HCT116 (cell line): ENCODE measurements around the gene PPM1H. TPM values are rescaled to one million over a fixed set of nuclear protein-coding genes. Genes with fewer than 3 reads are reported as not detected.
"Not testable (repeated sequence)": the region's sequence is repeated elsewhere in the genome, so short reads cannot be mapped to it uniquely, and the experiment has no call there.

Experiments
- ATAC-seq: fragments of 200-7000 bp; cut with Tn5 transposase; 2 replicates; pipeline ENCODE4 v1.9.1; 2020; ENCODE audit warnings: mild to moderate bottlenecking, moderate library complexity
- BruUV-seq: library from RNA; stranded (reverse); fragments of 400-500 nt; replicated peaks from 2 replicates; lab custom pipeline; 2021; lab: Mats Ljungman, UMichigan
- CTCF ChIA-PET: fragments of 300-600 bp; sonication (Branson Sonifier 250); formaldehyde crosslinking; loops from one replicate; lab custom pipeline; 2021; ENCODE audit warnings: antibody characterized with exemption; lab: Charles Lee
- POLR2A ChIA-PET: fragments of 300-600, 350-600 bp; sonication (Branson Sonifier 250); formaldehyde crosslinking; loops from one replicate; lab custom pipeline; 2021; ENCODE audit warnings: antibody characterized with exemption; lab: Charles Lee
- RAD21 ChIA-PET, 2 experiments: fragments of 300-600 bp; sonication (Branson Sonifier 250); formaldehyde crosslinking; loops; one replicate each; lab custom pipeline; 2023; ENCODE audit warnings: low total read pairs in 2 of 2; ENCODE audit not compliant: uncharacterized antibody in 2 of 2, unreplicated experiment in 2 of 2, low non-redundant PET in 1 of 2; lab: Charles Lee
- DNase-seq: peaks from one replicate; pipeline ENCODE4 v3.0.0-alpha.2; 2010; ENCODE audit warnings: low read depth, low spot score
- H2AFZ ChIP-seq: fragments of 200-600 bp; shearing (Covaris generic), sonication (generic); 2 replicates; pipeline ENCODE4 v1.6.1; 2017; ENCODE audit warnings: low read depth, mixed run types, mixed read lengths, antibody characterized with exemption, low read length; ENCODE audit not compliant: poor library complexity, severe bottlenecking
- H3K27ac ChIP-seq: 2 replicates; pipeline ENCODE4 v1.5.1; 2012; ENCODE audit warnings: low read depth, low read length
- H3K27me3 ChIP-seq: fragments of 200-600 bp; sonication (generic); 2 replicates; pipeline ENCODE4 v1.6.1; 2016; ENCODE audit warnings: mixed run types, low read length, mixed read lengths; ENCODE audit not compliant: insufficient read depth
- H3K36me3 ChIP-seq, 2 experiments: fragments of 200-500 bp in 1 of 2; fragments of 200-600 bp in 1 of 2; sonication (Bioruptor generic) in 1 of 2; sonication (generic) in 1 of 2; 2 replicates each; pipeline versions ENCODE4 v1.5.1 to v1.6.1; 2014 to 2016; ENCODE audit warnings: low read length in 2 of 2, inconsistent platforms in 1 of 2, mixed read lengths in 1 of 2, mixed run types in 1 of 2; ENCODE audit not compliant: insufficient read depth in 2 of 2, control insufficient read depth in 1 of 2
- H3K4me1 ChIP-seq, 2 experiments: fragments of 200-600 bp in 1 of 2; sonication (generic) in 1 of 2; 2 replicates each; pipeline versions ENCODE4 v1.5.1 to v1.6.1; 2012 to 2017; ENCODE audit warnings: low read length in 2 of 2, inconsistent platforms in 1 of 2, mild to moderate bottlenecking in 1 of 2, mixed read lengths in 1 of 2, mixed run types in 1 of 2, moderate library complexity in 1 of 2; ENCODE audit not compliant: insufficient read depth in 2 of 2, control insufficient read depth in 1 of 2
- H3K4me2 ChIP-seq: fragments of 200-600 bp; sonication (generic); 2 replicates; pipeline ENCODE4 v1.6.1; 2017; ENCODE audit warnings: mixed run types, low read length, mixed read lengths
- H3K4me3 ChIP-seq, 2 experiments: fragments of 200-600 bp in 1 of 2; sonication (generic) in 1 of 2; replicated peaks in 1 of 2; 2 replicates each; pipeline ENCODE4 v1.5.1; 2011 to 2016; ENCODE audit warnings: low read length in 2 of 2, control low read depth in 1 of 2, low read depth in 1 of 2, mild to moderate bottlenecking in 1 of 2, mixed read lengths in 1 of 2, mixed run types in 1 of 2
- H3K79me2 ChIP-seq: fragments of 200-600 bp; sonication (generic); 2 replicates; pipeline ENCODE4 v1.6.1; 2017; ENCODE audit warnings: mild to moderate bottlenecking, mixed run types, low read length, moderate library complexity, mixed read lengths; ENCODE audit not compliant: insufficient read depth
- H3K9ac ChIP-seq: fragments of 200-600 bp; sonication (generic); 2 replicates; pipeline ENCODE4 v1.6.1; 2016; ENCODE audit warnings: low read length, mixed read lengths
- H3K9me2 ChIP-seq: fragments of 200-600 bp; sonication (generic), shearing (Covaris generic); 2 replicates; pipeline ENCODE4 v1.6.1; 2017; ENCODE audit warnings: mixed run types, mild to moderate bottlenecking, moderate library complexity; ENCODE audit not compliant: insufficient read depth
- H3K9me3 ChIP-seq, 2 experiments: fragments of 200-500 bp in 1 of 2; fragments of 200-600 bp in 1 of 2; sonication (Bioruptor generic) in 1 of 2; sonication (generic) in 1 of 2; 2 replicates each; pipeline ENCODE4 v1.6.1; 2014 to 2017; ENCODE audit warnings: low read length in 2 of 2, mixed read lengths in 2 of 2, inconsistent platforms in 1 of 2, low read depth in 1 of 2, mild to moderate bottlenecking in 1 of 2, mixed run types in 1 of 2, moderate library complexity in 1 of 2; ENCODE audit not compliant: control insufficient read depth in 1 of 2, insufficient read depth in 1 of 2
- H4K20me1 ChIP-seq: fragments of 200-600 bp; sonication (generic), shearing (Covaris generic); 2 replicates; pipeline ENCODE4 v1.6.1; 2017; ENCODE audit warnings: mixed run types, mild to moderate bottlenecking, moderate library complexity; ENCODE audit not compliant: insufficient read depth
- CBX3 ChIP-seq: IDR thresholded peaks from 2 replicates; pipeline ENCODE4 v1.6.1; 2012; ENCODE audit warnings: low read depth
- EZH2 ChIP-seq: fragments of 200-600 bp; sonication (generic); IDR thresholded peaks from 2 replicates; pipeline ENCODE4 v1.6.1; 2017; ENCODE audit warnings: antibody characterized with exemption, mixed run types
- EZH2phosphoT487 ChIP-seq: fragments of 200-600 bp; IDR thresholded peaks from 2 replicates; pipeline ENCODE4 v1.6.1; 2018; ENCODE audit warnings: antibody characterized with exemption, borderline replicate concordance
- FOSL1 ChIP-seq: IDR thresholded peaks from 2 replicates; pipeline ENCODE4 v1.6.1; 2012; ENCODE audit warnings: low read depth
- JUND ChIP-seq: IDR thresholded peaks from 2 replicates; pipeline ENCODE4 v1.6.1; 2012
- POLR2A ChIP-seq: IDR thresholded peaks from 2 replicates; pipeline ENCODE4 v1.7.0; 2011; ENCODE audit warnings: borderline replicate concordance; ENCODE audit not compliant: insufficient read depth, insufficient read length; ENCODE audit errors: extremely low read depth
- POLR2AphosphoS5 ChIP-seq: IDR thresholded peaks from 2 replicates; pipeline ENCODE4 v1.6.1; 2011; ENCODE audit warnings: mild to moderate bottlenecking, low read depth, low read length, moderate library complexity
- SIN3A ChIP-seq: IDR thresholded peaks from 2 replicates; pipeline ENCODE4 v1.6.1; 2012; ENCODE audit warnings: low read depth
- SP1 ChIP-seq: IDR thresholded peaks from 2 replicates; pipeline ENCODE4 v1.6.1; 2012; ENCODE audit warnings: low read depth
- SRF ChIP-seq: IDR thresholded peaks from 2 replicates; pipeline ENCODE4 v1.6.1; 2012; ENCODE audit warnings: low read depth
- ZFX ChIP-seq: fragments of 450-650 bp; IDR thresholded peaks from 2 replicates; pipeline ENCODE4 v1.6.1; 2017
- intact Hi-C: fragments of 100-400 bp; cut with micrococcal nuclease; formaldehyde crosslinking; loops from 2 replicates; pipeline ENCODE4 v1.10.0; 2022
- total RNA-seq: library from RNA; stranded (reverse); gene quantifications from one replicate; pipeline ENCODE4 v1.2.1, GENCODE V29; 2021; ENCODE audit not compliant: unreplicated experiment
- TF ChIP-seq, protein P1 (sequence below): IDR thresholded peaks from 2 replicates; pipeline ENCODE4 v1.6.1; 2012; ENCODE audit warnings: low read depth
- TF ChIP-seq, protein P2 (sequence below): IDR thresholded peaks from 2 replicates; pipeline ENCODE4 v1.6.1; 2011; ENCODE audit warnings: mild to moderate bottlenecking, low read length, moderate library complexity; ENCODE audit not compliant: insufficient replicate concordance; ENCODE audit errors: extremely low read depth
- TF ChIP-seq, protein P3 (sequence below), 3 experiments: fragments of 200-600 bp in 1 of 3; sonication (generic) in 1 of 3; IDR thresholded peaks in 2 of 3; conservative IDR thresholded peaks in 1 of 3; 2 replicates each; pipeline ENCODE4 v1.5.1; 2012 to 2017; ENCODE audit warnings: low read depth in 2 of 3, low read length in 2 of 3, antibody characterized with exemption in 1 of 3, borderline replicate concordance in 1 of 3, control low read depth in 1 of 3, mild to moderate bottlenecking in 1 of 3, mixed read lengths in 1 of 3, mixed run types in 1 of 3, moderate library complexity in 1 of 3; ENCODE audit not compliant: insufficient read depth in 1 of 3
- TF ChIP-seq, protein P4 (sequence below): IDR thresholded peaks from 2 replicates; pipeline ENCODE4 v1.6.1; 2012
- TF ChIP-seq, protein P5 (sequence below): IDR thresholded peaks from 2 replicates; pipeline ENCODE4 v1.6.1; 2012

The PPM1H gene
- total RNA-seq, 1 experiment from 2014 or later, result 8.0 TPM

DNA sequence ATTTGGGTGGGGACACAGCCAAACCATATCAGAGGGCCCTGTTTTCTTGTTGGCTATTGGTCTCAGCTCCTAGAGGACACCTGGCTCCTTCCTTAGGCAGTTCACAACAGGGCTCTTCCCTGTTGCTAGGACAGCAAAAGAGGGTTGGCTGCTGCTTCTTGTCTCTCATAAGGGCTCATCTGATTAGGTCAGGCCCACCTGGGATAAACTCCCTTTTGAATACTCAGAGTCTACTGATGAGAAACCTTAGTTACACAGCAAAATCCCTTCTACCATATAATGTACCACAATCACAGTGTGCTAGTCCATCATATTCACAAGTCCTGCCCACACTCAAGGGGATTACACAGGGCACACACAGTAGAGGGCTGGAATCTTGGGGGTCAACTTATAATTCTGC is 49.7 kb downstream of the PPM1H start:
- intact Hi-C loops, result no loop called here
- H3K36me3 ChIP-seq, result no peaks in the 10 kb centered on the region
- H3K27ac ChIP-seq, result no peak overlapping the region
- ChIA-PET RAD21 (no interaction called here), POLR2A (no interaction called here), CTCF (no interaction called here)
- no peaks in the 10 kb centered on the region for H3K4me1 ChIP-seq
- H3K4me2 ChIP-seq, result no peak overlapping the region
- no peaks in the 10 kb centered on the region for H3K9me3 ChIP-seq
- no peaks in the 10 kb centered on the region for H3K79me2 ChIP-seq
- no peaks in the 10 kb centered on the region for H3K9me2 ChIP-seq
- DNase-seq (no peak), ATAC-seq (no peak)
- H2AFZ ChIP-seq, result no peak overlapping the region
- BruUV-seq, result no TSS peak
- H3K9ac ChIP-seq, result no peak overlapping the region
- TF ChIP-seq POLR2AphosphoS5, result no peak
- TF ChIP-seq, protein P1, sequence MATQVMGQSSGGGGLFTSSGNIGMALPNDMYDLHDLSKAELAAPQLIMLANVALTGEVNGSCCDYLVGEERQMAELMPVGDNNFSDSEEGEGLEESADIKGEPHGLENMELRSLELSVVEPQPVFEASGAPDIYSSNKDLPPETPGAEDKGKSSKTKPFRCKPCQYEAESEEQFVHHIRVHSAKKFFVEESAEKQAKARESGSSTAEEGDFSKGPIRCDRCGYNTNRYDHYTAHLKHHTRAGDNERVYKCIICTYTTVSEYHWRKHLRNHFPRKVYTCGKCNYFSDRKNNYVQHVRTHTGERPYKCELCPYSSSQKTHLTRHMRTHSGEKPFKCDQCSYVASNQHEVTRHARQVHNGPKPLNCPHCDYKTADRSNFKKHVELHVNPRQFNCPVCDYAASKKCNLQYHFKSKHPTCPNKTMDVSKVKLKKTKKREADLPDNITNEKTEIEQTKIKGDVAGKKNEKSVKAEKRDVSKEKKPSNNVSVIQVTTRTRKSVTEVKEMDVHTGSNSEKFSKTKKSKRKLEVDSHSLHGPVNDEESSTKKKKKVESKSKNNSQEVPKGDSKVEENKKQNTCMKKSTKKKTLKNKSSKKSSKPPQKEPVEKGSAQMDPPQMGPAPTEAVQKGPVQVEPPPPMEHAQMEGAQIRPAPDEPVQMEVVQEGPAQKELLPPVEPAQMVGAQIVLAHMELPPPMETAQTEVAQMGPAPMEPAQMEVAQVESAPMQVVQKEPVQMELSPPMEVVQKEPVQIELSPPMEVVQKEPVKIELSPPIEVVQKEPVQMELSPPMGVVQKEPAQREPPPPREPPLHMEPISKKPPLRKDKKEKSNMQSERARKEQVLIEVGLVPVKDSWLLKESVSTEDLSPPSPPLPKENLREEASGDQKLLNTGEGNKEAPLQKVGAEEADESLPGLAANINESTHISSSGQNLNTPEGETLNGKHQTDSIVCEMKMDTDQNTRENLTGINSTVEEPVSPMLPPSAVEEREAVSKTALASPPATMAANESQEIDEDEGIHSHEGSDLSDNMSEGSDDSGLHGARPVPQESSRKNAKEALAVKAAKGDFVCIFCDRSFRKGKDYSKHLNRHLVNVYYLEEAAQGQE, result no peak
- no peak for TF ChIP-seq CBX3
- TF ChIP-seq, protein P2, sequence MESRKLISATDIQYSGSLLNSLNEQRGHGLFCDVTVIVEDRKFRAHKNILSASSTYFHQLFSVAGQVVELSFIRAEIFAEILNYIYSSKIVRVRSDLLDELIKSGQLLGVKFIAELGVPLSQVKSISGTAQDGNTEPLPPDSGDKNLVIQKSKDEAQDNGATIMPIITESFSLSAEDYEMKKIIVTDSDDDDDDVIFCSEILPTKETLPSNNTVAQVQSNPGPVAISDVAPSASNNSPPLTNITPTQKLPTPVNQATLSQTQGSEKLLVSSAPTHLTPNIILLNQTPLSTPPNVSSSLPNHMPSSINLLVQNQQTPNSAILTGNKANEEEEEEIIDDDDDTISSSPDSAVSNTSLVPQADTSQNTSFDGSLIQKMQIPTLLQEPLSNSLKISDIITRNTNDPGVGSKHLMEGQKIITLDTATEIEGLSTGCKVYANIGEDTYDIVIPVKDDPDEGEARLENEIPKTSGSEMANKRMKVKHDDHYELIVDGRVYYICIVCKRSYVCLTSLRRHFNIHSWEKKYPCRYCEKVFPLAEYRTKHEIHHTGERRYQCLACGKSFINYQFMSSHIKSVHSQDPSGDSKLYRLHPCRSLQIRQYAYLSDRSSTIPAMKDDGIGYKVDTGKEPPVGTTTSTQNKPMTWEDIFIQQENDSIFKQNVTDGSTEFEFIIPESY, result no peak
- TF ChIP-seq FOSL1, result no peak
- TF ChIP-seq, protein P3, sequence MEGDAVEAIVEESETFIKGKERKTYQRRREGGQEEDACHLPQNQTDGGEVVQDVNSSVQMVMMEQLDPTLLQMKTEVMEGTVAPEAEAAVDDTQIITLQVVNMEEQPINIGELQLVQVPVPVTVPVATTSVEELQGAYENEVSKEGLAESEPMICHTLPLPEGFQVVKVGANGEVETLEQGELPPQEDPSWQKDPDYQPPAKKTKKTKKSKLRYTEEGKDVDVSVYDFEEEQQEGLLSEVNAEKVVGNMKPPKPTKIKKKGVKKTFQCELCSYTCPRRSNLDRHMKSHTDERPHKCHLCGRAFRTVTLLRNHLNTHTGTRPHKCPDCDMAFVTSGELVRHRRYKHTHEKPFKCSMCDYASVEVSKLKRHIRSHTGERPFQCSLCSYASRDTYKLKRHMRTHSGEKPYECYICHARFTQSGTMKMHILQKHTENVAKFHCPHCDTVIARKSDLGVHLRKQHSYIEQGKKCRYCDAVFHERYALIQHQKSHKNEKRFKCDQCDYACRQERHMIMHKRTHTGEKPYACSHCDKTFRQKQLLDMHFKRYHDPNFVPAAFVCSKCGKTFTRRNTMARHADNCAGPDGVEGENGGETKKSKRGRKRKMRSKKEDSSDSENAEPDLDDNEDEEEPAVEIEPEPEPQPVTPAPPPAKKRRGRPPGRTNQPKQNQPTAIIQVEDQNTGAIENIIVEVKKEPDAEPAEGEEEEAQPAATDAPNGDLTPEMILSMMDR (IDR thresholded peaks at IDR 0.05 in 2 of 3, conservative IDR thresholded peaks at IDR 0.05 in 1 of 3; ENCODE audit: borderline replicate concordance in 1 of 3, insufficient read depth in 1 of 3, low read depth in 2 of 3, low read length in 2 of 3), result no peak
- no peak for TF ChIP-seq SIN3A
- TF ChIP-seq EZH2, result no peak
- no peak for TF ChIP-seq SP1
- TF ChIP-seq, protein P4, sequence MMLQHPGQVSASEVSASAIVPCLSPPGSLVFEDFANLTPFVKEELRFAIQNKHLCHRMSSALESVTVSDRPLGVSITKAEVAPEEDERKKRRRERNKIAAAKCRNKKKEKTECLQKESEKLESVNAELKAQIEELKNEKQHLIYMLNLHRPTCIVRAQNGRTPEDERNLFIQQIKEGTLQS, result no peak
- TF ChIP-seq JUND, result no peak
- TF ChIP-seq SRF, result no peak
- TF ChIP-seq POLR2A, result no peak
- no peak for TF ChIP-seq ZFX
- no peak for TF ChIP-seq EZH2phosphoT487
- TF ChIP-seq, protein P5, sequence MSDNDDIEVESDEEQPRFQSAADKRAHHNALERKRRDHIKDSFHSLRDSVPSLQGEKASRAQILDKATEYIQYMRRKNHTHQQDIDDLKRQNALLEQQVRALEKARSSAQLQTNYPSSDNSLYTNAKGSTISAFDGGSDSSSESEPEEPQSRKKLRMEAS, result no peak
- no peaks in the 10 kb centered on the region for H3K27me3 ChIP-seq
- H4K20me1 ChIP-seq, result no peaks in the 10 kb centered on the region
- H3K4me3 ChIP-seq, result no peak overlapping the region

DNA sequence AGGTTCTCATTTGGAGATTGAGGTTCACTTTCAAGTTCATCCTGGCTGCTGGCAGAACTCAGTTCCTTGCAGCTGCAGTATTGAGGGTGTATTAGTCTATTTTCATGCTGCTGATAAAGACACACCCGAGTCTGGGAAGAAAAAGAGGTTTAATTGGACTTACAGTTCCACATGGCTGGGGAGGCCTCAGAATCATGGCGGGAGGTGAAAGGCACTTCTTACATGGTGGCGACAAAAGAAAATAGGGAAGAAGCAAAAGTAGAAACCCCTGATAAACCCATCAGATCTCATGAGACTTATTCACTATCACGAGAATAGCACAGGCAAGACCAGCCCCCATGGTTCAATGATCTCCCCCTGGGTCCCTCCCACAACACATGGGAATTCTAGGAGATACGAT is 50.1 kb downstream of the PPM1H start:
- H3K27me3 ChIP-seq, H3K9me2 ChIP-seq, H3K79me2 ChIP-seq, CTCF ChIA-PET, RAD21 ChIA-PET, H3K36me3 ChIP-seq, H3K9me3 ChIP-seq, BruUV-seq, H3K27ac ChIP-seq, H3K4me2 ChIP-seq, H4K20me1 ChIP-seq, ATAC-seq, intact Hi-C loops, POLR2A ChIA-PET, H3K9ac ChIP-seq, H3K4me1 ChIP-seq, H2AFZ ChIP-seq, H3K4me3 ChIP-seq, DNase-seq: not testable (repeated sequence)
